Measurements from ENCODE around the gene COQ10A.

Gene COQ10A

GRCh38 chr12:56297400-56297799, 30.7 kb downstream of the COQ10A start:
- Histone ChIP-seq H3K27ac (no peak overlapping the region), H3K4me3 (no peak overlapping the region), H3K9me3 (ENCODE audit: low read depth, low read length) (no peaks in the 10 kb centered on the region), H3K36me3 (ENCODE audit: insufficient read depth, low read length) (peaks cover 37% of the 10 kb centered on the region), H3K9ac (ENCODE audit: insufficient read length) (no peak overlapping the region)
- no peak for TF ChIP-seq POLR2AphosphoS5 (IDR thresholded peaks at IDR 0.05; ENCODE audit: borderline replicate concordance, low read depth, low read length)
- no peak for DNase-seq (ENCODE audit: low read depth, low spot score)

- Histone ChIP-seq H3K27ac (no peak overlapping the region), H3K9me3 (ENCODE audit: low read depth, low read length) (no peaks in the 10 kb centered on the region), H3K9ac (ENCODE audit: insufficient read length) (peak overlapping the region; percentile 88), H3K36me3 (ENCODE audit: insufficient read depth, low read length) (peaks cover 35% of the 10 kb centered on the region), H3K4me3 (peak overlapping the region; percentile 93)
- DNase-seq (ENCODE audit: low read depth, low spot score): no peak
- TF ChIP-seq FOXP2 (optimal IDR thresholded peaks at IDR 0.05; ENCODE audit: control extremely low read depth, extremely low read length, insufficient read depth) (no peak), EZH2 (IDR thresholded peaks at IDR 0.05) (no peak), POLR2AphosphoS5 (IDR thresholded peaks at IDR 0.05; ENCODE audit: borderline replicate concordance, low read depth, low read length) (no peak)
Measured at GRCh38 chr12:56298828-56299227, 32.1 kb downstream of the COQ10A start.

GRCh38 chr12:56299308-56299852, 32.6 kb downstream of the COQ10A start:
- no peak for DNase-seq (ENCODE audit: low read depth, low spot score)
- peak overlapping the region; percentile 93 for H3K4me3 ChIP-seq
- H3K9ac ChIP-seq (ENCODE audit: insufficient read length): peak overlapping the region; percentile 88
- TF ChIP-seq EZH2 (IDR thresholded peaks at IDR 0.05) (no peak), POLR2AphosphoS5 (IDR thresholded peaks at IDR 0.05; ENCODE audit: borderline replicate concordance, low read depth, low read length) (no peak), FOXP2 (optimal IDR thresholded peaks at IDR 0.05; ENCODE audit: control extremely low read depth, extremely low read length, insufficient read depth) (no peak)
- H3K27ac ChIP-seq: peak overlapping the region; percentile 81; the same call in 1 of the 2 replicates
- no peaks in the 10 kb centered on the region for H3K9me3 ChIP-seq (ENCODE audit: low read depth, low read length)
- H3K36me3 ChIP-seq (ENCODE audit: insufficient read depth, low read length): peaks cover 34% of the 10 kb centered on the region

- peak; percentile 81 for DNase-seq (ENCODE audit: low read depth, low spot score)
- TF ChIP-seq FOXP2 (optimal IDR thresholded peaks at IDR 0.05; ENCODE audit: control extremely low read depth, extremely low read length, insufficient read depth) (peak; percentile 55), POLR2AphosphoS5 (IDR thresholded peaks at IDR 0.05; ENCODE audit: borderline replicate concordance, low read depth, low read length) (peak; percentile 67), EZH2 (IDR thresholded peaks at IDR 0.05) (no peak)
- no peaks in the 10 kb centered on the region for H3K9me3 ChIP-seq (ENCODE audit: low read depth, low read length)
- peak within 1 kb of the TSS; percentile 88 for H3K9ac ChIP-seq (ENCODE audit: insufficient read length)
- peak within 1 kb of the TSS; percentile 81 for H3K27ac ChIP-seq
- H3K36me3 ChIP-seq (ENCODE audit: insufficient read depth, low read length): peaks cover 35% of the 10 kb centered on the region
- peak within 1 kb of the TSS; percentile 93 for H3K4me3 ChIP-seq
Measured at GRCh38 chr12:56299853-56300643, 33.3 kb downstream of the COQ10A start, which contains the start of gene CS. CS (minus strand) TSS chr12:56300330; CDS start chr12:56300201, 129 bp downstream.

- H3K27ac ChIP-seq: peak overlapping the region; percentile 79
- no peak for DNase-seq (ENCODE audit: low read depth, low spot score)
- H3K9ac ChIP-seq (ENCODE audit: insufficient read length): peak overlapping the region; percentile 79
Measured at GRCh38 chr12:56300644-56301464, 34.1 kb downstream of the COQ10A start.

GRCh38 chr12:56304276-56304675, 37.5 kb downstream of the COQ10A start:
- Histone ChIP-seq H3K36me3 (ENCODE audit: insufficient read depth, low read length) (peaks cover 14% of the 10 kb centered on the region), H3K4me3 (no peak overlapping the region), H3K9me3 (ENCODE audit: low read depth, low read length) (no peaks in the 10 kb centered on the region), H3K27ac (no peak overlapping the region), H3K9ac (ENCODE audit: insufficient read length) (no peak overlapping the region)
- no peak for TF ChIP-seq FOXP2 (optimal IDR thresholded peaks at IDR 0.05; ENCODE audit: control extremely low read depth, extremely low read length, insufficient read depth)
- no peak for TF ChIP-seq POLR2AphosphoS5 (IDR thresholded peaks at IDR 0.05; ENCODE audit: borderline replicate concordance, low read depth, low read length)
- no peak for TF ChIP-seq EZH2 (IDR thresholded peaks at IDR 0.05)
- no peak for DNase-seq (ENCODE audit: low read depth, low spot score)

More at GRCh38 chr12:56300644-56301464, 34.1 kb downstream of the COQ10A start:
- H3K4me3 ChIP-seq: peak overlapping the region; percentile 93
- H3K9me3 ChIP-seq (ENCODE audit: low read depth, low read length): no peaks in the 10 kb centered on the region
- TF ChIP-seq EZH2 (IDR thresholded peaks at IDR 0.05): no peak
- TF ChIP-seq POLR2AphosphoS5 (IDR thresholded peaks at IDR 0.05; ENCODE audit: borderline replicate concordance, low read depth, low read length): no peak
- TF ChIP-seq FOXP2 (optimal IDR thresholded peaks at IDR 0.05; ENCODE audit: control extremely low read depth, extremely low read length, insufficient read depth): no peak
- peaks cover 38% of the 10 kb centered on the region for H3K36me3 ChIP-seq (ENCODE audit: insufficient read depth, low read length)

- Histone ChIP-seq H3K4me3 (no peak overlapping the region), H3K36me3 (ENCODE audit: insufficient read depth, low read length) (peaks cover 19% of the 10 kb centered on the region), H3K9me3 (ENCODE audit: low read depth, low read length) (no peaks in the 10 kb centered on the region), H3K9ac (ENCODE audit: insufficient read length) (no peak overlapping the region), H3K27ac (no peak overlapping the region)
- TF ChIP-seq POLR2AphosphoS5 (IDR thresholded peaks at IDR 0.05; ENCODE audit: borderline replicate concordance, low read depth, low read length) (no peak), FOXP2 (optimal IDR thresholded peaks at IDR 0.05; ENCODE audit: control extremely low read depth, extremely low read length, insufficient read depth) (no peak), EZH2 (IDR thresholded peaks at IDR 0.05) (no peak)
- no peak for DNase-seq (ENCODE audit: low read depth, low spot score)
Measured at GRCh38 chr12:56304872-56305590, 38.3 kb downstream of the COQ10A start.

Measured in SK-N-MC (cell line).